ENCODE results near the gene MFSD2B.
A peak's percentile ranks its signal among the peaks of the same experiment; 100 is the strongest.
"Not testable (repeated sequence)": the region's sequence is repeated elsewhere in the genome, so short reads cannot be mapped to it uniquely, and the experiment has no call there.

The MFSD2B gene

GRCh38 chr2:24019729-24020128, 9.8 kb downstream of the MFSD2B start:
- DNase-seq = no peak

GRCh38 chr2:24020244-24020643, 10.4 kb downstream of the MFSD2B start:
- no peak for DNase-seq

- DNase-seq = no peak
These were observed 11.5 kb downstream of the MFSD2B start for GRCh38 chr2:24021122-24021998.

DNA sequence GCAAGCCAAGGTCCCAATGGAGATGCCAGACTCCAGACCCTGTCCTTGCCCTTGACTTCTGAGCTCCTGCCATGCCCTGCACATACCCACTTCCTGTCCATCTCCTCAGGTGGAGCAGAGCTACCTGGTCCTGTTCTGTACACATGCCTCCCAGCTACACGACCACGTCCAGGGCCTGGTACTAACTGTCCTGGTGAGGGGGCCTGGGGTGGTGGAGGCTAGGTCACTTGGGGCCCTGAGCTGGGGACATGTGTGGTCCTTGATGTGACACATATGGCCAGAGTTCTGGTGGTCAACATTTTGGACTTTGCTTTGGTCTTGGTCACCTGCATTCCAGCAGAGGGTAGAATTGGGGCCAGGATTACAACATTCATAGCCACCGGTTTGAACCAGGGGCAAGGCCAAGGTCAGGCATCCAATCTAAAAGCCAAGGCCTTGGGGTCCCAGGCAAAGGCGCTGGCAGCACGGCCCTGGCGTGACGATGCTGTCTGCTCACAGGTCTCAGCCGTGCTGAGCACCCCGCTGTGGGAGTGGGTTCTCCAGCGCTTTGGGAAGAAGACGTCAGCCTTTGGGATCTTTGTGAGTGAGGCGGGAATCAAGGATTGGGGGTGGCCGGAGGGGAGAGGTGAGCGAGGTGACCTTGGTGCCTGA, 12.6 kb downstream of the MFSD2B start:
- DNase-seq = no peak

DNA sequence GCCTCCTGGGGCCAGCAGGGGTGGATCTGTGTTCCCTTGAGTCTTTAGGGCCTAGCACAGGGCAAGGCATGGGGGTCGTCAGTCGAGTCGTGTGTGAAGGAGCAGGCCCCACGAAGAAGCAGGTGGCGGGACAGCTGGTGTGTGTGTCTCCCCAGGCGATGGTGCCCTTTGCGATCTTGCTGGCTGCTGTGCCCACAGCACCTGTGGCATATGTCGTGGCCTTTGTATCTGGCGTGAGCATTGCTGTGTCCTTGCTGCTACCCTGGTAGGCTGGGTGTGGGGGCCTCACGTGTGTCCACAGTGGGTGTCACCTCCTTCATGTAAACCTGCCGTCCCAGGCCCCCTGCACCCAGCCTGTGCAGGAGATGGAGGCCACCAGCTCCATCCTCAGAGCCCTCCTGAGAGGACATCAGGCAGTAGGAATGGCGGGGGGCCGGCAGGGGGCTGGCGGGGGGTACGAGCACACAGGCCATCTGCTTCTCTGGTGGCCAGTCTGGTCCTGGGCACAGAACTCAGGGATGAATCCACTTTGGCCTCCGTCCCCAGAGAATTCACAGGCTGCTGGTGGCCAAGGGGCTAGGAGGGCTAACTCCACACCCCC, 13.2 kb downstream of the MFSD2B start:
- no peak for DNase-seq

DNA sequence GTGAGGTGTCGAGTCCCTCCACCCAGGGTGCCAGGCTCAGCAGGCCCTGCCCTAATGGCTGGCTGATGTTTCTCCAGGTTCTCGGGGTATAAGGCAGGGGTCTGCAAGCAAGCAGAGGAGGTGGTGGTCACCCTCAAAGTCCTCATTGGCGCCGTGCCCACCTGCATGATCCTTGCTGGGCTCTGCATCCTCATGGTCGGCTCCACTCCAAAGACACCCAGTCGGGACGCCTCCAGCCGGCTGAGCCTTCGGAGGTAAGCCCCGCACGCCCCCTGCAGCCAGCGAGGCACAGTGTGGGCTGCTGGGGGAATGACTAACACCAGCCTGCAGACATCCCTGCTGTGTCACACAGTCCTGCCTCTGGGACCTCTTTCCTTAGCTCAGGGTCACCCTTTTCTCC, 14.1 kb downstream of the MFSD2B start:
- no peak for DNase-seq

DNA sequence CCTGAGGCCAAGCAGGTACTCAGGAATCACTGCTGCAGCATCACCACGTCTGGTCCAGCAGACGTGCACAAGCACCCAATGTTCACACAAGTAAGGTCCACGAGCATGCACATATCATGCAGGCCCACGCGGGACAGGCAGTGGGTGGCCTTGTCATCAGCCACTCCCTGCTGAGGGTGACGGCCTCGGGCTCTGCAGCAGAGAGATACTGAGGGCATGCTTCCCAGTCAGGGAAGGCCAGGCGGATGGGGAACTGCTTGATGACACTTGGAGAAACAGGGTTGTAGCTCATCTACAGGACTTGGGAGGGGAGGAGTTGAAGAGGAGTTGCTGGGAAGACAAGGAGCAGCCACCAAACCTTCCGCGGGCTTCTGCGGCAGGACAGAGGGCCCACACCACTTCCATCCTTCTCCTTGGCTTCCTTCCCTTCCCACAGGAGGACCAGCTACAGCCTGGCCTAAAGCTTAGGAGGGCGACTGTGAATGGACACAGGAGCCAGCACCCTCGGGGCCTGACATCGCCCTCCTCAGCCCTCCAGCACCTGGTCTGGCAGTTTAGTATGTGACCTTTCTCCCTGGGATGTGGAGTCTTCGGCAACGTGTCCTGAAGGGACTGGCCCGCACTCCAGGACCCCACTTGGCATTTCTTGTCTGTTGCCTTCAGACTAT, 15.2 kb downstream of the MFSD2B start:
- DNase-seq = no peak

DNA sequence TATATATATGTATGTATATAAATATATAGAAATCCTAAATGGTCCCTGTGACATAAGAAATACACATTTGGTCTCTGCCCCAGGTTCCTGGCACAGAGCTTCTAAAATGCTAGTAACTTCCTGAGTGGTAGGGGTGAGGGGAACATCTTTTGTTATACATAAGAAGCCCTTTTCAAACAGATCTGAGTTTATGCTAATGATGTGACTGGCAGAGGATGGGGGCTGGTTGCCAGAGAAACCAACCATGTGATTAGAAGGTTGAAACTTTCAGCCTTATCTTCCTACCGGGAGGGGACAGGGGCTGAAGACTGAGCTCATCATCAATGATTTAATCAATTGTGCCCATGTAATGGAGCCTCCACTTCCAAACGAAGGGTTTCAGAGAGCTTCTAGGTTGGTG, 16.3 kb downstream of the MFSD2B start:
- DNase-seq = no peak

- no peak for DNase-seq
These were observed 29.1 kb downstream of the MFSD2B start for GRCh38 chr2:24038786-24039499.

DNA sequence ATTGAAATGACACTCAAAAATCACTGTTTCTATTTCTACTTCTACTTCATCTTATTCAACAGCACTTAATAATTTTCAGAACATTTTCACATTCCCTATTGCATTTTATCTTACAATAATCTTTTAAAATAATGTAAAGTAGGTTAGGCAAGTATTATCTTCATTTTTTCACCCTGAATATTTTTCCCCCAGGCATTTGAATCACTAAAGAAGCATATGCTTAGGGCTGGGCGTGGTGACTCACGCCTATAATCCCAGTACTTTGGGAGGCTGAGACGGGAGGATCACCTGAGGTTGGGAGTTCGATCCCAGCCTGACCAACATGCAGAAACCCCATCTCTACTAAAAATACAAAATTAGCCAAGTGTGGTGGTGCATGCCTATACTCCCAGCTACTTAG, 30.6 kb downstream of the MFSD2B start:
- no peak for DNase-seq

DNA sequence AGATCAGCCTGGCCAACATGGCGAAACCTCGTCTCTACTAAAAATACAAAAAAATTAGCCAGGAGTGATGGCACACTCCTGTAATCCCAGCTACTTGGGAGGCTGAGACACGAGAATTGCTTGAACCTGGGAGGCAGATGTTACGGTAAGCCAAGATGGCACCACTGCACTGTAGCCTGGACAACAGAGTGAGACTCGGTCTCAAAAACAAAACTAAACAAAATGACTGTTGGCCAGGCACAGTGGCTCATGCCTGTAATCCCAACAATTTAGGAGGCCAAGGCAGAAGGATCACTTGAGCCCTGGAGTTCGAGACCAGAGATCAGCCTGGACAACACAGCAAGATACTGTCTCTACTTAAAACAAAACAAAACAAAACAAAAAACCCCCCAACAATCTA, 33.2 kb downstream of the MFSD2B start:
- not testable (repeated sequence) for DNase-seq

DNA sequence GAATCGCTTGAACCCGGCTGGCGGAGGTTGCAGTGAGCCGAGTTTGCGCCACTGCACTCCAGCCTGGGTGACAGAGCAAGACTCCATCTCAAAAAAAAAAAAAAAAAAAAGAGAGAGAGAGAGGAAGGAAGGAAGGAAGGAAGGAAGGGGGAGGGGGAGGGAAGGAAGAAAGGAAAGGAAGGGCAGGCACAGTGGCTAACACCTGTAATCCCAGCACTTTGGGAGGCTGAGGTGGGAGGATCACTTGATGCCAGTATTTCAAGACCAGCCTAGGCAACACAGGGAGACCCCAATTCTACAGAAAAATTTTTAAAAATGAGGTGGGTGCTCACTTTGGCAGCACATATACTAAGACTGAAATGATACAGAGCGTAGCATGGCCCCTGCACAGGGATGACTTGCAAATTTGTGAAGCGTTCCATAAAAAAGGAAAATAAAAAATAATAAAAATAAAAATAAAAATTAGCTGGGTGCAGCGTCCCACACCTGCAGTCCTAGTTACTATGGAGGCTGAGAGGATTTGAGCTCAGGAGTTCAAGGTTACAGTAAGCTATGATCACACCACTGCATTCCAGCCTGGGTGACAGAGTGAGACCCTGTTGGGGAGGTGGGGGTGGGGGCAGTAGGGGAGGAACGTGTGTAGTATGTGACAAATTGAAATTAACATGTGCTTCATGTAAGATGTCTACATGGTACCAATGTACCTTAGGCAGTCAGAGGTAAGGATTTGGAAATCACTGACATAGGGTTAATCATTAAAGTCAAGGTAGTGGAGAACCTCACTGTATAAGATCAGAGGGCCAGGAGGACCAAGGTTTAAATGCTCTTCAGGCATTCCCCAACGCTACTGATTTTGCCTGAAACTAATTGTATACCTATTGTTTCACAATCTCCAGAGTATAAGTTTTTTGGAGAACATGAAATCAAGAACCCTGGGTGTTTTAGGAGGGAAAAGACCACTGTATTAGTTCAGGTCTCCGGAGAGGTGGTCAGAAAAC, 35.9 kb downstream of the MFSD2B start:
- no peak for DNase-seq

- DNase-seq = no peak
These were observed 36.7 kb downstream of the MFSD2B start for GRCh38 chr2:24046599-24046929.

DNA sequence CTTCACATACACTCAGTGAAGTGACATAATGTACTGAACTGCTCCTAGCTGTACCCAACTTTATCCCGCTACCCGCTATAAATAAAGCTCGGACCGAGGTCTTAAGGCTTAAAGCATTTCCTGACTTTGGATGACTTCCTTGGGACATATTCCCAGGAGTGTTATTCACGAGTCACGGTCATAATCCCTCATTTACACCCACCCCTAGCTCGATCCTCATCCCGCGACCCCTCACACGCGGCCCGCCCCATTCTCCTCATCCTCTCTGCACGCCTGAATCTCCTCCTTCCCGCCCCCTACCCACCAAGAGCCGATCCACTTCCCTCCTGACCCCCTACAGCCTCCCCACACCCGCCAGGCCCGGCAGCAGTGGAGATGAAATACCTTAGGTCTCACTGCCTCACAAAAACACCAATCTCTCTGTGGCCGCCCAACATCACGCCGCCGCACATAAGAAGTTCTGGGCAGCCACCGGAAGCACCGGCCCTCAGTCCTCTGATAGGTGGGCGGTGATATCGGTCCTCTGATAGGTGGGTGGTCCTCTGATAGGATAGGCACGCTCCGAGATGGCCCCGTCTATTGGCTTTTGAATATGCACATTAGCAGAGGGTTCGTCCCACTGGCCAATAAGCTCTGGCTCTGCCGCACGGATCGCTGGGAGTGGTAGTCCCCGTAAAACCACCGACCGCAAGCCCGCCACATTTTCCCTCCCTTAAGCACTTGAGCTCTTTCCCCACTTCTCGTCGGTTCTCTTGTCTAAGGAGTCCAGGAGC, 37.2 kb downstream of the MFSD2B start, which contains the start of gene WDCP:
Gene WDCP, minus strand, starts transcription at position 462 of the 773 bp plus-strand sequence. CDS start 7,897 bp downstream, outside the sequence.
- peak; percentile 98 for DNase-seq

DNA sequence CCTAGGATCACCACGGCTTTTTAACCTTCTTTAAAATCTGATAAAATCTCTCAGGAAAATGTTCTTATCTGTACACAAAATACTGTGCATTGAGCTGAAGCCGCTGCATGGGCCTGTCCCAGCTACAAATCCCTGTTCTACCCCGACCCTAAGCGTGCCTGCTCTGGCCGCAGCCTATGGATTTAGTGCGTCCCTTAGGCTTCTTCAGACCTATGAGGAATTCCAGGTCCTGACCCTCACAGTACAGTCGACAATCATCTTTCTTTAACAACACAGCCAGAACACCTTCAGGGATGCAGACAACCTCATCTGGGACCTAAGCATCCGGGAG, 37.8 kb downstream of the MFSD2B start:
- no peak for DNase-seq

DNA sequence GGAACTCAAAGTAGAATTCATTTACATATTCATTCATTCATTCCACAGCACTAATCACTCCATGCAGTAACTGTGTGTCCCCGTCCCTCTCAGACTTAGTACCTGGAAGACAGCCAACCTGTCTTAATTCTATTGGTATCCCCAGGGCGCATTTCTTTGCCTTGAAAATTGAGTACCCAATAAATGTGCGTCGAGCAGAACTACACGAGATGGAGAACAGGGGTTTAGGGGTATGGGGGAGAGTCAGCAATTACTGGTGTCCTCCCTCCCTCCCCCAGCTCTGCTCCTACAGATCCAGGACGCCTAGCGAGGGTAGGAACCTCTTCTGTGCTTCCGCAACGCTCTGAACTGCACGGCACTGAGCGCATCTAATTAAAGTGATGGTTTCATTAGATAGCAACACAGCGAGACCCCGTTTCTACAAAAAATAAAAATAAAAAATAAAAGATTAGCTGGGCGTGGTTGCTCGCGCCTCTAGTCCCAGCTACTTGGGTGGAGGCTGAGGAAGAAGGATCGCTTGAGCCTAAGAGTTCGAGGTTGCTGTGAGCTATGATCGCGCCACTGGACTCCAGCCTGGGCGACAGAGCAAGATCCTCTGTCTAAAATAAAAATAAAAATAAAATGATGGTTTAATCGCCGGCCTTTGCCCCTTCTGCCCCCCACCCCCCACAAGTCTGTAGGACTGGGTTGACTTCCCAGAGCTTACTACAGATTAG, 39.0 kb downstream of the MFSD2B start:
- DNase-seq = no peak

DNA sequence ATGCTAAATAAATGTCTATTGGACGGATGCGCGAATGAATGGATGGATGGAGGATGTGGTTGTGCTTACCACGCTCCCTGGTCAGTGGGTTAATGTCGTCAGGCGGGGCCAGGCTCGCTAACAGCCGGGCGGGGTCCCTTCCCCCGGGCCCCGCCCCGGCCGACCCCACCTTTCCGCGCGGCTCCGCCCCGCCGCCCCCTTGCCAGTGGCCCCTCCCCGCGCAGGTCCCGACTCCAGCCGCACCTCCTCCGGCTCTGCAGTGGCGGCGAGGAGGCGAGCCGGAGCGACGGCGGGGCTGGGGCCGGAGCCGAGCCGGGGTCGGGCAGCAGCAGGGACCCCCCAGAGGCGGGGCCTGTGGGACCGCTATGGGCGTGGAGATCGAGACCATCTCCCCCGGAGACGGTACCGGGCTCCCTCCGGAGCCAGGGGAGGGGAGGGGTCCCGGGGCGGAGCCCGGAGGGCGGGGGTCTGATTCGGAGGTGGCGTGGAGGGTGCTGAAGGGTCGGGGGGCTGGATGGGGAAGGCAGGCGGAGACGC, 39.7 kb downstream of the MFSD2B start, which contains the start of gene FKBP1B:
Gene FKBP1B, plus strand, starts transcription at position 257 of the 537 bp plus-strand sequence. Its CDS starts 109 bp downstream, at position 366.
- no peak for DNase-seq

GRCh38 chr2:24050041-24050979, 40.4 kb downstream of the MFSD2B start:
- no peak for DNase-seq

All from NCI-H2081 treated with DMSO at 0.1 percent for 48 hours (cell line).